Putamen (tissue), 1 donor: ENCODE measurements around the gene ABTB2.
A peak's percentile ranks its signal among the peaks of the same experiment; 100 is the strongest.
"Not testable (repeated sequence)": the region's sequence is repeated elsewhere in the genome, so short reads cannot be mapped to it uniquely, and the experiment has no call there.

ENCODE experiments used
- DNase-seq: peaks from one replicate; pipeline ENCODE4 v3.0.0-alpha.2; 2016; ENCODE audit warnings: low spot score

ABTB2 gene

DNA sequence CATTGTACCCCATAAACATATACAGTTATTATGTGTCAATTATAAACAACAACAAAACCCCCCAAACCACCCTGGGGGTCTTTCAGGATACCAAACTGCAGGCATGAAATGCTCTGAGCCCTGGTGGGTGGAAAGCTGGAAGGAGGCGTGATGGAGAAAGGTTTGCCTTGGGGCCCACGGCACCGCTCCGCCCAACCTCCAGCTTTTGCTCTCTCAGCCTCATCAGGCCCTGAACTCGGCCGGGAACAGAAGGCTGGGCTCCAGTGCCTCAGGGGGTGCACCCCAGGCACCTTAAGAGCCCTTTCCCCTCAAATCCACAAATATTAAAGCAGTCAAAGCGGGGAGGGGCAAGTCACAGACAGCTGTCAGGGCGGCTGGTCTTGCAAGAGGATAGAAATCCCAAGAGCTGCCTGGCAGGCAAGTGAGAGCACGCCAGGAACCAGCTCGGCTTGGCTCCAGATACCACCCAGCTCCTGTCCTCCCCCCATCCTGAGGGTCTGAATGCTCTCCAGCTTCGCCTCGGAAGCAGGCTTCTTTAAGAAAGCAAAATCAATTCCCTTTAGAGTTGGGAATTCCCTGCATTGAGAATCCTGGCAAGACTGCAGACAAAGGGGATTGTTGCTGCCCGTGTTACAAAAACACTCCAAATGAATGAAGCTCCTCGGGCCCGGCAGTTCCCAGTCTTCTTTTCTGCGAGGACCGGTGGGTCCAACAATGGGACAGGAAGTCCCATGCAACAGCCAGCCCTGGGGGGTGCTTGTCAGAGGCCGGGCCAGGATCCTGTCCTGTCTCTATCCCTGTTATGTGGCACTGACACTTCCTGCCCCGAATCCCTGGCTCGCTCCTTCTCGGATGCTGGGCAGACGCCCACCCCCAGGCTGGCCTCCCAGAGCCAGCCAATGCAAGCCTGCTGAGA, 171.6 kb downstream of the ABTB2 start:
- DNase-seq: no peak

DNA sequence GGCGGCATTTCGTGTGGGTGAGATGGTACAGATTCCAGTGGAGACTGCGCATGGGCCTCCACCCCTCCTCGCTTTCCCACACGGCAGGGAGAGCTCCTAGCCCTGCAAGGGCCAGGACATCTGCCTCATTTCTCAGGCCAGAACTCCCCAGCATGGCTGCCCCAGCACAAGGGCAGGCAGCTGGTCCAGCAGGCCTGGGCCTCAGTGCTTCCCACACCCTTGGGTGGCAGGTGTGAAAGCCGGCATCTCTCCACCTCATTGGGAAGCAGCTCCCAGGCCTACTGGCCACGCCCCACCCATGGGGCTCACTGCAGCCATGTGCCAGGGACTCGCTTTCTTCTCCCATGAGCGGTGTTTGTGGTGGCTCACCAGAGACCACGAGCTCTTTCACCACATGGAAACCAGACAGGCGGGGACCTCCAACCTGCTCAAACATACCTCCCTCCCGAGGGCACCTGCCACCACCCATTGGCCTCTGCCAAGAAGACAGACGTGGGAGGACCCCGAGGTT, 173.2 kb downstream of the ABTB2 start:
- DNase-seq: no peak

DNA sequence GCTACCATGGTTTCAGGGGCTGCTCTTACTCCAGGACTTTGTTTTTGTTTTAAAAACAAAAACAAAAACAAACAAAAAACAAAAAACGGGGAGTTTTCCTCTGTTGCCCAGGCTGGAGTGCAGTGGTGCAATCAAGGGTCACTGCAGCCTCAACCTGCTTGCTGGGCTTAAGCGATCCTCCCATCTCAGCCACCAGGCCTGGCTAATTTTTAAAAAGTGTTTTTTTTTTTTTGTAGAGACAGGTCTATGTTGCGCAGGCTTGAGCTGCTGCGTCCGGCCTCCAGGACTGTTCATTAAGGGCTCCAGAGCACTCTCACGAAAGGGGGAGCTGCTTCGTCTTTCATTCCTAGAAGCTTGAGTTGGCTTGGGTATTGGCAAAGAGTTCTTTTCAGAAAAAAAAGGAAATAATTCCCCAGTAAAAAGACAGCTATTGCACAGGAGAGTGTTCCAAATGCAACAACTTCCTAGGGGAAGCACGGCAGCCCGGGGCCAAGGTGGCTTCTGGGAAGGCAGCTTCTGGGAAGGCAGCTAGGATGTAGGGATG, 173.9 kb downstream of the ABTB2 start:
- no peak for DNase-seq

DNA sequence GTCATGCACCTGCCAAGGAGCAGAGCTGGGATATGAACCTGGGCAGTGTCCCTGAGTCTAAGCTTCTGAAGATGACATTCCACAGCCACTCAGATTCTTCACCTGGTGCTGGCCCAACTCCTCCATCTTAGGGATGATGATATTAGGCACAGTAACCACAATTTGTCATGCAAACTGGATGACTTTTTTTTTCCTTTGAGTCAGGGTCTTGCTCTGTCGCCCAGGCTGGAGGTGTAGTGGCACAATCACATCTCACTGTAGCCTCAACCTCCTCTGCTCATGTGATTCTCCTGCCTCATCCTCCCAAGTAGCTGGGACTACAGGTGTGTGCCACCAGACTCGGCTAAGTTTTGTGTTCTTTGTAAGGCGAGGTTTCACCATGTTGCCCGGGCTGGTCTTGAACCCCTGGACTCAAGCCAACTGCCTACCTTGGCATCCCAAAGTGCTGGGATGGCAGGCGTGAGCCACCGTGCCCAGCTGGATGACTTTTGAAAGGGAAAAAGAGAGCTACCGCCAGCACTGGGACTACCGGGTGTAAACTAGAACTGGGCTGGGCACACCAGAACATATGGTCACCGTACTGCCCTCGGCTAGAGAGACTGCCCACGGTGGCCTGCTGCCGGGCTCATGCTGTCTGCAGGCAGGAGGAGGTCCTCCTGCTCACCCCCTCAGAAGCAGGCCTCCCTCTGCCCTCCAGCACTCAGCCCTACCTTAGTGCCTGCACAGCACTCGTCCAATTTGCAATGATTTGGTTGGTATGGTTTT, 174.7 kb downstream of the ABTB2 start:
- no peak for DNase-seq

DNA sequence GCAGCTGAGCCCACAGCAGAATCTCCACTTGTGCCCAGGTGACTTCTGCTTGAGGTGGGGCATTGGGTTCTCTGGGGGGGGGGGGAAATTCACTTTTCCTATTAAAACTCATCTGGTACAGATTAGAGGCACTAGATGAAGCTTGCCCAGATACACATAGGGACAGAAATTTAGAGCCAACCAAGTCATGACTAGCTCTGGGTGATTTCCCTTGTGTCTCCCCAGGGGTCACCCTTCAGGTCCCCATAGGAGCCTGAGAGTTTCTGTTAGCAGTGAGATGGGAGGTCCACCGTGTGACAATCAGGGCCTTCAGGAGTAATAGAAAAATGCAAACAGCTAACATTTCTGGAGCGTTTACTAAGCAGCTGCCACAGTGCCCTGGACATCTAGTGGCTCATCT, 175.4 kb downstream of the ABTB2 start:
- DNase-seq: no peak

DNA sequence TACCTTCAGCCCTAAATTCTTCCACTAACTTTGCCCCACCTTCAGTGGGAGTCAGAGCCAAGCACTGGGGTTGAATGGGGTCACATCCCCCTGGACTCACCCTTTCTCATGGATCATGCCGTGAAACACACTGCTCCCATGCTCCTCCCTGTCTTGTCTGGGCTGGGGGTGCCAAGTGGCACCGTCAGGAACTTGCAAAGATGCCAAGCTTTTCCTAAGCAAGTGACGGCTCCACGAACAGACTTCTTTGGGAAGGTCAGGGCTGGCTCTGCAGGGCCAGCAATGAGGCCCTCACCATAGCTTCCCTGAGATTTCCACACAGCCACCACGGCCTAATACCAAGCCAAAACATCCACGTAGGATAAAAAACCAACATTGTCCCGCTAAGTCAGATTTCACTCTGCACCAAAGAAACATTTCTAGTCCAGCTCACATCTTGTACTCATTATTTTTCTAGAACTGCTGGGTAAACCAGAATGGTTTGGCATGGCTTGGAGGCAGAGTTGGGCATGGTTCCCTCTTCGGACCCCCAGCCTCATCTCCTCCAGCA, 175.9 kb downstream of the ABTB2 start:
- no peak for DNase-seq

DNA sequence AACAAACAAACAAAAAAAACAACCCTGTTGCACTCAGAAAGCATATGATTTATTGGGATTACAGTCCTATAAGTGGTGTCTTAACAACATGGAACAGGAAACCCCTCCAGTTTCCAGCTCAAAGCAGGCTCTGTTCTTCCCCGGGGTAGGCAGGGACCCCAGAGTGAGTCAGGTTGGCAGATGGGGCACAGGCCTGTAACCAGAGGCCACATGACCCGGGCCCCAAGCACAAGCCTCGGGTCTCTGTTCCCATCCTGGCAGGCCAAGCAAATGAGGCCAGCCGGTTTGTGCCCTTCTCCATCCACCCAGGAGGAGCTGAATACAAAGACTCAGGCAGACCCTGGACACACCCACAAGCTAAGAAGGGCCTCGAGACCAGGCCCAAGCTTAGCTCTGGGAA, 176.6 kb downstream of the ABTB2 start:
- DNase-seq: no peak

DNA sequence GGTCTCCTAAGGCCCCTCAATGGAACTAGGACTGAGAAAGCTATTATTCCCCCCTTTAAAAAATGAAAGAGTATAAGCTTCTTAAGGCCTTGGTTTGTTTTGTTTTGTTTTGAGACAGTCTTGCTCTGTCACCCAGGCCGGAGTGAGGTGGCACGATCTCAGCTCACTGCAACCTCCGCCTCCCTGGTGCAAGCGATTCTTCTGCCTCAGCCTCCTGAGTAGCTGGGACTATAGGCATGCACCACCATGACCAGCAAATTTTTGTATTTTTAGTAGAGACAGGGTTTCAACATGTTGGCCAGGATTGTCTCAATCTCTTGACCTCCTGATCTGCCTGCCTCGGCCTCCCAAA, 177.0 kb downstream of the ABTB2 start:
- not testable (repeated sequence) for DNase-seq

DNA sequence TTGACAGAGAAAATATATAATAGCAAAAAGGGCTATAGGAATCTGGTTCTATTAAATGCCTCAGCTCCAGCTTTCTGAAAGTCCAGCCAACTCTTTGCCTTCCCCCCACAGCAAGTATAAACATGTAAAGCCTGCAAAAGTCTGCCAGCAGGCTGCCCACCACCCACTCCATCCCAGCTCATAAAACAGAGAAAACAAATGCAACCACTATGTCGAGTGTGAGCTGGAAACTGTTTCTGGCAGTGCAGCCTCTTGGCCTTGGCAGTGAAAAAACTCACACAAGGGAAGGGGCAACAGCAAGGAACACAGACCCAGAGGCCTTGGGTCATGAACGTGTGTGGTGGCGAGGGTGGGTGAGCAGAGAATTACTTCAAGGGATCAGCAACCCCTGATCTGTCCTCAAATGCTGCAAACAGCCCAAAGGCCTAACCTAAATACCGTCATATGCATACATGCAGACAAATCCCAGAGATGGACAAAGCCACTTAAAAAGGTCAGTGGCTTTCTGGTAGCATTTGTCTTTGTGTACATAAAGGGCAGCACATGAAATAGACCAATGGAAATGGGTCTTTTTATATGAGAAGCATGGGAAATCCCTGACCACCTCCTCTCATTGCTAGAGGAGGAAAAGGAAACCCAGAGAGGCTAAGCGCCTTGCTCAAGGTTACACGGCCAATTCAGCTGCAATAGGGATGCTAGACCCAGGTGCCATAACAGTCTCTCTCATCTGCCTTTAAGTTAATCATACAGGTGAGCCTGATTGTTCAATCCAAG, 177.6 kb downstream of the ABTB2 start:
- no peak for DNase-seq

DNA sequence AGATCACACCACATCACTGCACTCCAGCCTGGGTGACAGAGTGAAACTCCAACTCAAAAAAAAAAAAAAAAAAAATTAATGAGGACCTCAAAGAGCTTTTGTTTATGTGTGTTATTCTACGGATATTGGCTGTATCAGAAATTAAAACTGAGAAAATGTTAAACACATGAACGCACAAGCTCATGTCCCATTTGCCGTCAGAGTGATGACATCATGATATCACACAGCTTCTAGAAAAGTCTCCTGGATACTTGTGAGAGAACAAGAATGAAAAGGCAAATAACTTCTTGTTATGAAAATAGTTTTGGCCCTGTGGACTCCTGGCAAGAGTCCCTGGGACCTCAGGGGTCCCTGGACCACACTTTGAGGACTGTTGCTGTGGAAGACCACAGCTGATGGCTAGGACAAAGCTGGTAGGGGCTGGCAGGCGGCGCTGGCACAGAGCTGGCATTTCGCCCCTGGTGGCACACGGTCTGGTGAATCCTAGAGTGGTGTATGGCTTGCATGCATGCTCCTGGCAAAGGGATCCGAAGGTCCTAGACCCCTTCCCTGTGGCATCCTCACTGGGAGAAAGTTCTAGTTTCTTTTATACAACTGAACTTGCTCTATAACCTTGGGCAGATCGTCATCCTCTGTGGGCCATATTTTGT, 178.7 kb downstream of the ABTB2 start:
- DNase-seq: no peak

DNA sequence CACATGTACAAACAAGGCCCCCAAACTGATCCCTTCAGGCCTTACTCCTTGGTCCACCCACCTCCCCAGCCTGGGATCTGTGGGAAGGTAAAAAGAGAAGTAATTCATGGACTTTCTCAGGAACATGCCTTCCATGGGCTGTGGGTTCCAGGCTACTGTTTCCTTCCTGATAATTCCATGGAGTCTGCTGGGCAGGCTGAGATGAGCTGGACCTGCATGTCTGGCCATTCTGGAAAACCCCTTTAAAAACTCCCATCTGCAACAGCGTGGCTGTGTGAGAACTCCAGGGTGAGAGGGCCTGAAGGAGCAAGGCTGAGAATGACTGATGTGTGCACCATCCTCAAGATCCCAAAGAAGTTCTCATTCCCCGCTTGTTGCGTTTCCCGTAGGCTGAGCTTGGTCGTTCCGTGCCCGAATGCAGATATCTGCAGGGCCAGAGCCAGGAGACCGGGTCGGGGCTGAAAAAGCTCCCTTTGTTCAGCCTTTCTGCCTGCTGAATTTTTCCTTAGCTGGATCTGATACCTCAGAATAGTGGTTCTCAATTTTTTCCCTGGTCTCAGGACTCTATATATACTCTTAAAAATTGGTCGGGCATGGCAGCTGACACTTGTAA, 179.5 kb downstream of the ABTB2 start:
- DNase-seq: peak; percentile 42

DNA sequence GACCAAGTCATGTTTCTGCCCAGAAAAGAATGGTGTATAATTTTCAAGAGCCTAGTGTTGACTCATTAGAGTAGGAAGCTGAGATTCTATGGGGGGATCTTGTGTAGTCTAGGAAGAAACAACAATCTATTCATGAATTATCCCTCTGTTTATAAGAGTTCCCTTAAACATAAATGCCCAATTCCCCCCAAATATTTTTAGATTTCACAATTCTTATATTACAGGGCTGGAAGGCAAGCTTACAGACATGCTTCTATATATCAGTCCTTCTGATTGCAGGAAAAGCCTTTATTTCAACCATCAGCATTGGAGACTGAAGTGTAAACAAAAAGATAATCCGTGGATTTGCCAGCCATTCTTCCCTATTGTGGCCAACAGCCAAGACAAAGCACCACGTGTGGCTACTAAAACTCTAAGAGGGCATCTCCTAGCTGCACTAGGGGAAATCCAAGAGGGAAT, 181.0 kb downstream of the ABTB2 start:
- DNase-seq: peak; percentile 41

DNA sequence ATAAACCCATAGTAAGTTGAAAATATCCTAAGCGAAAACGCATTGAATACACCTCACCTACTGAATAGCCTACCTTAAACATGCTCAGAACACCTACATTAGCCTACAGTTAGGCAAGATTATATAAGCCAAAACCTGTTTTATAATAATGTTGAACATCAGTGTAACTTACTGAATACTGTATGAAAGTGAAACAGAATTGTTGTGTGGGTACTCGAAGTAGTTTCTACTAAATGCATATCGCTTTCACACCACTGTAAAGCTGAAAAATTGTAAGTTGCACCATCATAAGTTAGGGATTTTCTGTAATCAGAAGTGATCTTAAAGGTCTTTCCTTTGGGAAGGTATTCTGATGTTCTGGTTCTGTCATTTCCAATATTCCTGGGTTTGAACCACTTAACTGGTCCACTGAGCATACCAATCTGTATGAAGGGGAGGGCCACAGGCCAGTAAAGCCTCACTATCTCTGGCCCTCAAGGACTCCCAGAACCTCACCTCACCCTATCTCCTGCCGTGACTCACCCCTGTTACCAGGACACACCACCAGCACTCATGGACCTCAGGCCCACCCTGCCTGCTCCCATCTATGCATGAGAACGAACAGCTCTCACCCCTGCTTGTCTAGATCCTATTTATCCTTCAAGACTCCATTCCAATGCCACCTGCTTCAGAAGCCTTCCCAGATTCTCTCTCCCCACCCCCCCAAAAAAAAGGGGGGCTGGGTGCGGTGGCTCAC, 182.4 kb downstream of the ABTB2 start:
- no peak for DNase-seq

DNA sequence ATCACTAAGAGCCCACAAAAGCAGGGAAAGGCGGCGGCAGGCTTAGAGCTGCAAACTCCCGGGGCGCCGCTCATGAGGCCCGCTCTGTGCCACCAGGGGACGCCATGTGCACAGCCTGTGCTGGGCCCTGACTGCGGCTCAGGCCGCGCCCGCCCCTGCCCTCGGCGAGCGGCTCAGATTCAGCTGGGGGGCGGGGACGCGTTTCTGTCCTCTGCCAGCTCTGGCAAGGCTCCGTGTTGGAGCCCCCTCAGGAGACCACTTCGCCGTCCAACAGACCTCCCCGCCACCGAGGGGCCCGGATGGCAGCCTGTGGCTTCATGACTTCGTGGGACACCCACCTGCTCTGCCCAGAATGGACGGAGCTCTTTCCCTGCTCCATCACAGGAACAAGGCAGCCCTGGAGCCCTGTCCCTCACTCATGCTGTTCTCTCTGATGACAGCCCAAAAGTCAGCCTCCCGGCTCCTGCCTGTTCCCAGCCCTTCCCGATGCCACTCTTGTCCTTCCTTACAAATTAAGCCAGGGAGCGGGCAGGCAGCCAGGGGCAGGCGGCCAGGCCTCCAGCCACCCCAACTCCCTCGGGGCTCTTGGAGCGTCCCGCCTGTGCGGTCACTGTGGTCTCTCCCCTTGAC, 183.3 kb downstream of the ABTB2 start:
- peak; percentile 77 for DNase-seq

DNA sequence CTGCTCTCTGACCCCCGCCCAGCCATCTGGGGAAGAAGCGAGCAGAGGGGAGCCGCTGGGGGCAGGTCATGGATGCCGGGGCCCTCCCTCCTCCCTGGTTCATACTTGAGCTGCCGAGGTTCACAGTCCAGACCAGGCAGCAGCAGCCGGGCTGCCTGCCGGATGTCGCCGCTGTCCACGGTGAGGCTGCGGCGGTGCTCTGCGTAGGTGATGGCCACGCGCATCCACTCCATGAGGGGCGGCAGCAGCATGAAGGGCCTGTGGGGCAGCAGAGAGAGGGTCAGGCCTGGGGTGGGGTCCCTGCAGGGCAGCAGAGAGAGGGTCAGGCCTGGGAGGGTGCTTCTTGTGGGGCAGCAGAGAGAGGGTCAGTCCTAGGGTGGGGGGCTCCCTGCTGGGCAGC, 184.8 kb downstream of the ABTB2 start:
- no peak for DNase-seq

DNA sequence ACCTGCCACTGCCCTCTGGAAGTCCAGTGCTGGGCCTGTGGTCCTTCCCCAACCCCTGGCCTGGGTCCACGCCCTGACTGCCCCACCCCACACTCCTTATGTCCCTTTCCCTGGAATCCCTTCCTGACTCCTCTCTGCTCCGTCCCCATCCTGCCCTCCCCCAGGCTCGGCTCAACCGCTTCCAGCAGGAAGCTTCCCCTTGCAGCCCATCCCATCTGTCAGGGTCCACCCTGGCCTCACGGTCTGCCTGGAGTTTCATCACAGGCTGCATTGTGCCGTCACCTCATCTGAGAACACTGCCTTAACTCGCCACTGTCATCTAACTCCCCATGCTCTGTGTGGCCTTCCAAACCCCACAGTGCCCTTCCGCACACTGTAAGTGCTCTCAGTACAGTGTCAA, 188.1 kb downstream of the ABTB2 start:
- DNase-seq: no peak

DNA sequence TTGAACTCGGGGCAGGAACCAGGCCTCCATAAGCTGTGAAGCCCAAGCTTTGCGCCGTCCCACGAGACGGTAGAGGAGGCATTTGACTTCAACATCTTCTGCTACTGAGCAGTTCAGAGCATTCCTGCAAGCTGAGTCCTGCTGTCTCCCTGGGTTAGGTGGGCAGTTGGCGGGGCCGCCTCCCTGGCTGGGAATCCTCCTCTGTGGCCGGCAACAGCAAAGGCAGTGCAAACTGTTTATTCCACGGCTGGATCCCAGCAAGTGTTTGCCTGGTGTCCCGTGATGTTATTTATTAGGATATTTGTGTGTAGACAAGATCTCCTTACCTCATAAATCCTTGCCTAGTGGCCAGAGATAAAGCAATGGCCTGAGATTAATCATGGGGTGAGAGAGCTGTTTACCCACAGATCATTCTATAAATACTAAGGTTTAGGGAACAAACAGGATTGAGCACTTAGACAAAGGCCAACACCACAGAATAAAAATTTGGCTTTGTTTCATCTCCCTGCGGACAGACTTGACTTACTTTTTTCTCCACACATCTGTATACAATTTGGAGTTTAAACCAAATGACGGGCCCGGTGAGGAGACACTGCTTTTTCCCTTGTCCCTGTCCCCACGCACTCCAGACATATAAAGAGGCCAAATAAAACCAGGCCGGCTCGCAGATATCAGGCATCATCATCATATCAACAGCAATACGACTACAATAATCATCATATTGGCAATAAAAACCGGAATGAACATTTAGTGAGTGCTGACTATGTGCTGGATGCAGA, 189.0 kb downstream of the ABTB2 start:
- DNase-seq: no peak

DNA sequence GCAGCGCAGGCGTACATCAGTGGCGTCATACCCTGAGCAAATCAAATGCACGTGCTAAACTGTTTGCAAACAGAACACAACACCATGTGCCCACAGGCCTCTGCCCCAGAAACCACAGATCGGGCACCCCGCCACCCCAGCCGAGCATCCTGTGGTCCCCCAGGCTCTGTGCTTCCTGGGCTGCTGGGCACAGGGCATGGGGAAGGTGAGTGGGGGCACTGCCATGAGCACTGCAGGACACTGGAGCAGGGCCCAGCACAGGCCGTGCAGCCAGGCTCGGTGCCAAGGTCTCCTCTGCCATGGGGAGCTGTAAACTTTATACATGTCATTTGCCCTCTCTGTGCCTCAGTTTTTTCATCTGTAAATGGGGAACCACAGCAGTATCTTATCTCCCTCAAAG, 189.8 kb downstream of the ABTB2 start:
- DNase-seq: no peak
